GM18858 (cell line): Measurements from ENCODE around the gene PRADC1.

Experiments used
- ATAC-seq: cut with Tn5 transposase; IDR thresholded peaks from one replicate; pipeline ENCODE4 v1.9.1; 2021; ENCODE audit not compliant: unreplicated experiment

PRADC1 gene

DNA sequence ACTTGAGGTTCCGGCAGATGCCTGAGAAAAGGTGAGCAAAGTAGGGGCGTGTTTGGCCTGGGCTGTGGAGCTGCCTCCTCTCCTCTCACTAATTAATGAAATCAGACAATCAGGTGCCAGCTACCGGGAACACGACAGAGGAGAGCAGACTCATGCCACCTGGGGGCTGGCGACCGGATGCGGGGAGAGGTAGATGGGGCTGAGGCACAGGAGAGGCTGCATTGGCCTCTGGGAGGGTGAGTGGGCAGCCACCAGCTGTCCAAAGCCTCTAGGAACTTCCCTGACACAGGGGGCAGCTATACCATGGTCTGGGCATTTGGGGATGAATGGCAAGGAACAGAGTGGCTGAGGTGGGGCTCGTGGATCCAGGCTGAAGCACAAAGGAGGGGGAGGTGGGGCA is 26.2 kb upstream of the PRADC1 start:
- no peak for ATAC-seq

DNA sequence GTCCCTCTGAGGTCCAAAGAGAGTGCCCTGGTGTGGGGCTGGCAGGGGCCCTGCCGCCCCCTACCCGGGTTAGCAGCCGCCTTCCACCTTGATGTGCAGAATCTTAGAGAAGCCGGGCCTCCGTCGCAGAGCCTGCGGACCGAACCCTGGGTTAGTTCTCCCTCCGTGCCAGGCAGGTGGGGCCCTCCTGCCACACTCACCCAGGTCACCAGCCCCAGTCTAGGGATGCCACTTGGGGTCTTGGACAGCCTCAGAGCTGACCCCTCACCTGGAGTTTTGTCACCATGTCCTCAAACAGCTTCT is 25.8 kb upstream of the PRADC1 start:
- ATAC-seq: no peak

DNA sequence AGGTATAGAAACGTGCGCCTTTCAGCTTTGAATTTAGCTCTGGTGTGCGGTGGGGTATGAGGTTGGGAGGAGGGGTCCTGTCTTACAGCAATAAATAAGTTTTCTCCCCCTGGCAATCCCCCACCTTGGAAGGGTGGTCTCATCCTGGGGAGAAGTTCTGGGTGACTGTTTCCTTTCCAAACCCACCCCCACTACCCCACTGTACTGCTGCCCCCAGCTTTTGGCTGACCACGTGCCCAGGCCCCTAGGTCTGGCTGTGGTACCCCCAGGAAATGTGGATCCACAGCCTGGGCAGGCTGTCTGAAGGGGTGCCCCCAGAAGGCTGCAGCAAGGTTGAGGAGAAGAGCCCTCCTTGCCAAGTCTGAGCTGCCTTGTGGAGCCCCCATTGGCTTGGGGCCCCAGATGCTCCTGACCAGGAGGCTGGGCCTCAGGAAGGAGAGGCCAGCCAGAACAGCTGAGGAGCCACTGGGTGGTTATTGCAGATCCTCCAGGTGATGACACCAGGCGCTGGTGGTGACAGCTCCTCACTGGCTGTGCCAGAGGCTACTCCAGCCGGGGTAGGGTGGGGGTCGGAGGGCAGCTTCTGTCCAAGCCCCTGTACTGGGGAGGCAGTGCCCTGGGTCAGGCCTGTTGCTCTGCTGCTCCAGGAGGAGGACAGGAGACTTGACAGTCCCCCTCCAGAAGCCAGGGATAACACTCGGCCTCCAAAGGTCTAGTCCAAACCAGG is 25.3 kb upstream of the PRADC1 start:
- ATAC-seq: no peak

- ATAC-seq: no peak
Measured at GRCh38 chr2:73257425-73258125, 24.5 kb upstream of the PRADC1 start.

DNA sequence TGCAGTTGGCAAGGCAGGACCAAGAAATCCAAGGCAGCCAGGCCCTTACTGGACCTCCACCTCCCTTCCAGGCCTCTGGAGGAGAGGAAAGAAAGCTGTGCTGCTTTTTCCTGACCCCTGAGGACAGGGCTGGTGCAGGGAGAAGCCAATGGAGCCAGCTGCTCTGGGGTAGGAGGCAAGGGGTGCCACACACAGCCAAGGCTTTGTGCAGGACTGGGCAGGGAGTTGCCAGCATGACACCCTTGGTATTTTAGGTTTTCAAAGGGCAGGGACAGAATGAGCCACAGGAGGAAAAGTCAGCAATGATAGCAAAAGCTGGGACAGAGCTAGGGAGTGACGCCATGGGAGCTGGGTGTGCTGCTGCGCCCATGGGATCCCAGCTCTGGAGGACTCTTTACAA is 24.0 kb upstream of the PRADC1 start:
- ATAC-seq: no peak

- ATAC-seq: no peak
Measured at GRCh38 chr2:73256618-73256922, 23.5 kb upstream of the PRADC1 start.

- ATAC-seq: no peak
Measured at GRCh38 chr2:73255907-73256617, 23.0 kb upstream of the PRADC1 start.

- ATAC-seq: no peak
Measured at GRCh38 chr2:73255007-73255644, 22.1 kb upstream of the PRADC1 start.

- no peak for ATAC-seq
Measured at GRCh38 chr2:73254343-73255006, 21.4 kb upstream of the PRADC1 start.

GRCh38 chr2:73253901-73254300 is 20.9 kb upstream of the PRADC1 start:
- no peak for ATAC-seq

- ATAC-seq: no peak
Measured at GRCh38 chr2:73253400-73253799, 20.4 kb upstream of the PRADC1 start.

DNA sequence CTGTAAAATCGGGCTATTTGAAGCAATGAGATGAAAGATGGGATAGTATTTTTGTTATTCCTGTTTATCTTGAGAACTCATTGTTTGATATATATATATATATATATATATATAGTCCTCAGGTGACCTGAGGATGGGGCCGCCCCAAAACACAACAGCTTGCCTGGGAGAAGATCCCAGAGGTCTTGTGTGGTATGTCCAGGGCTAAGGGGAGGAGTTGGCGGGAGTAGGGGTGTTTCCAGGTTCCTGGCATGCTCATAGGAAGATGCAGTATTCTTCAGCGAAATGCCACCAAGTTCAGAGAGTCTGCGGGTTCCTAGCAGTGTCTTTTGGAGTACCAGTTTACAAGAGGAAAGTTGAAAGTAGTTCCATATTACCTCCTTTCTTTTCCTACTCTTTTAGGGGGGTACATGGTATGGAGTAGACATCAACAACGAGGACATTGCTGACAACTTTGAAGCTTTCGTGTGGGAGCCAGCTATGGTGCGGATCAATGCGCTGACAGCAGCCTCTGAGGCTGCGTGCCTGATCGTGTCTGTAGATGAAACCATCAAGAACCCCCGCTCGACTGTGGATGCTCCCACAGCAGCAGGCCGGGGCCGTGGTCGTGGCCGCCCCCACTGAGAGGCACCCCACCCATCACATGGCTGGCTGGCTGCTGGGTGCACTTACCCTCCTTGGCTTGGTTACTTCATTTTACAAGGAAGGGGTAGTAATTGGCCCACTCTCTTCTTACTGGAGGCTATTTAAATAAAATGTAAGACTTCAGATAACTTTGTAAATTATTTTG is 19.4 kb upstream of the PRADC1 start:
- ATAC-seq: no peak

GRCh38 chr2:73250872-73251846 is 18.1 kb upstream of the PRADC1 start:
- no peak for ATAC-seq

GRCh38 chr2:73249636-73250035 is 16.6 kb upstream of the PRADC1 start:
- ATAC-seq: no peak

- no peak for ATAC-seq
Measured at GRCh38 chr2:73246850-73247249, 13.8 kb upstream of the PRADC1 start.

DNA sequence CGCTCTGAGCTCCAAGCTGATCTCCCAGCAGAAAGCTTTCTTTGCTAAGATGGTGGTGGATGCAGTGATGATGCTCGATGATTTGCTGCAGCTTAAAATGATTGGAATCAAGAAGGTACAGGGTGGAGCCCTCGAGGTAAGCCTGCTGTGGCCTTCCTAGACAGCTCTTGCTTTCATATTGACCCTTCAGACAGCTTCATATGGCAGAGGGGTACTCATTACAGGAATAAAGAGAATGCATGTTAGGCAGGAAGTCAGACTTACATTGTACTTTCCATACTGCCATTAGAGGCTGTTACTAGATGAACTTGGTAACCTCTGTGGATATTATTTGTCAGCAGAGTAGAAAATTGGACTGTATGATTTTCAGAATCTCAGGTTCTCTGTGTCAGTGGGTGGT is 11.5 kb upstream of the PRADC1 start:
- ATAC-seq: no peak

DNA sequence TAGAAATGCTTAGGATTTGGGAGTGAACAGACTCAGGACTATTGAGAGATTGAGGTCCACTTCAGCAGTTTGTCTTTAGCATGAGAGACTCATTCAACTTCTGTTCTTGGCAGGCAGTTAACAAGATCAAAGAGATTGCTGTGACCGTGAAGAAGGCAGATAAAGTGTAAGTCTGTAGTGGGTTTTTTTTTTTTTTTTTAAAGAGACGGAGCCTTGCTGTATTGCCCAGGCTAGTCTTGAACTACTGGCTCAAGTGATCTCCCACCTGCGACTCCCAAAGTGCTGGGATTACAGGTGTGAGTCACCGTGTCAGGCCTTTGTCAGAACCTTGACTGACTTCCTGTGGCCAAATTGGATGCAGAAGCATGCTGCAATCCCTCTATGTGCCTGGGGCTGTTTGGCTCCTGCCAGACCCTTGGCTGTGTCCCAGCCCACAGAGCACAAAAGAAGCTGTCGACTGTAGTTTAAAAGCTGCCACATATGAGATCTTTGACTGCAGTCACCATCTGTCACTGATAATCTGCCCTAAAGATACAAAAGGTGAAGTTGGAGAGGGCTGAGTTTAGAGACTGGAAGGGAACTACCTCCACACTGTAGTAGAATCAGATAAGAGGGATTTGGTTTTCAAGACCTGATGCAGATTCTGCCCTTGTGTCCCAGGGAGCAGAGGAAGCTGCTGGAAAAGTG is 11.0 kb upstream of the PRADC1 start:
- ATAC-seq: no peak

GRCh38 chr2:73239776-73240175 is 6.7 kb upstream of the PRADC1 start:
- ATAC-seq: no peak

DNA sequence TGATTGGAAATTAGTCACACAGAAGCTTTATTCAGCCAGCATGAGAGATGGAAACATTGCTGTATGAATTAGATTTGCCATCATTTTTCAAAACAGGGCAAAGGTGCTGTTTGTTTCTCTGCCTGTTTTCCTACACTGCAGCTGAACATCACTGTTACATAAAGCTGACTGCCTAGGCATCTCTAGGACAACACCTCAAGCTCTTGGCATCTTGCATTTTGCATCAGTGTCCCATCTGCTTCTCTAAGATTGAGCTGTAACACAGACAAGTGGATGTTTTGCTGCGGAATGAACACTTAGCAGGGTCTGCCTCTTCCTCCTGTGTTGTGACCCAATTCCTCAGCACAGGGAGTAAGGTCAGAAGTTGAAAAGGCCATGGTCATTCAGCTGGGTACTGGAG is 5.9 kb upstream of the PRADC1 start:
- ATAC-seq: no peak
